ENCODE measurements around the gene CLSTN2. TPM values are rescaled to one million over a fixed set of nuclear protein-coding genes. Genes with fewer than 3 reads are reported as not detected.

CLSTN2 gene
- total RNA-seq, 4 donors from 2014 or later: 3.7 to 9.5 (median 7.4) TPM

DNA sequence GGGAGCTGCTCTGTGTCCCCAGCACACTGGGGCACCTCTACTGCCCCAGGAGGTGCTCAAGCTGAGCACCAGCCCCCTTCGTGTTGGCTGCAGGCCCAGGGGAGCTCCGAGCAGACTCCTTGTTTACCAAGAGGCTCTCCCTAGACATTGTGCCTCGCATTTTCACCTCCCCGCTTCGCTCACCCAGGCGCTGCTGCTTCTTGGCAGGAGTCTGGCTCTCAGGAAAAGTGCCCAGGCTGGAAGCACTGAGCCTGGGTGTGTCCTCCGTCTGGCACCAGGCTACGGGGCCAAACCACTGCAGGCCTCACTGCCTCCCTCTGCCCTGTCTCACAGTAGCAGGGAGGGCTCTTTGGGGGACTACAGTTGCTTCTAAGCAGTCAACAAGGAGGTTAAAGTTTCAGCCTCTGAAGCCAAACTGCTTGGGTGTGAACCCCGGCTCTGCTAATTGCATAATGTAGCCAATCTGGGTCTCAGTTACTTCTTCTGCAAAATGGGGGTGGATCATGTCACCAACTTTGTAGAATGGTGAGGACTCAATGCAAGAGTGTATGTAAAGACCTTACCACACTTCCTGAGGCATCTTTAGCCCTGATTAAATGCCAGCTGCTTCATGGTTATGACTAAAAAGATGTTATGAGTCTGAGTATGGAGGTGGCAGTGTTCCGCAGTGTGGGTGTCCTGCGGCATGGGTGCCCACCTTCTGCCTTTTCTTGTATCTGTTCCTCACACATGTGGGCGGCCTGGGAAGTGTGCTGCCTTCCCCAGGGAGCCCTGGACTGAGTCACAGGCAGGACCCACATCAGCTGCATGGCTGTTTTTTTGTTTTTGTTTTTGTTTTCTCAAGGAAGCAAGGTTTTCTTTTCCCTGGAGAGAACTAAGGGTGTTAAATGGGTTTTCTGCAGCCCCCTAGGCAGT, 88.9 kb downstream of the CLSTN2 start:
- TF ChIP-seq POLR2A (IDR thresholded peaks at IDR 0.05; ENCODE audit: low read depth) (no peak), EP300 (IDR thresholded peaks at IDR 0.05) (no peak), POLR2AphosphoS5 (IDR thresholded peaks at IDR 0.05) (no peak)
- TF ChIP-seq, protein P1, sequence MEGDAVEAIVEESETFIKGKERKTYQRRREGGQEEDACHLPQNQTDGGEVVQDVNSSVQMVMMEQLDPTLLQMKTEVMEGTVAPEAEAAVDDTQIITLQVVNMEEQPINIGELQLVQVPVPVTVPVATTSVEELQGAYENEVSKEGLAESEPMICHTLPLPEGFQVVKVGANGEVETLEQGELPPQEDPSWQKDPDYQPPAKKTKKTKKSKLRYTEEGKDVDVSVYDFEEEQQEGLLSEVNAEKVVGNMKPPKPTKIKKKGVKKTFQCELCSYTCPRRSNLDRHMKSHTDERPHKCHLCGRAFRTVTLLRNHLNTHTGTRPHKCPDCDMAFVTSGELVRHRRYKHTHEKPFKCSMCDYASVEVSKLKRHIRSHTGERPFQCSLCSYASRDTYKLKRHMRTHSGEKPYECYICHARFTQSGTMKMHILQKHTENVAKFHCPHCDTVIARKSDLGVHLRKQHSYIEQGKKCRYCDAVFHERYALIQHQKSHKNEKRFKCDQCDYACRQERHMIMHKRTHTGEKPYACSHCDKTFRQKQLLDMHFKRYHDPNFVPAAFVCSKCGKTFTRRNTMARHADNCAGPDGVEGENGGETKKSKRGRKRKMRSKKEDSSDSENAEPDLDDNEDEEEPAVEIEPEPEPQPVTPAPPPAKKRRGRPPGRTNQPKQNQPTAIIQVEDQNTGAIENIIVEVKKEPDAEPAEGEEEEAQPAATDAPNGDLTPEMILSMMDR (IDR thresholded peaks at IDR 0.05): no peak
- H3K27me3 ChIP-seq: no peaks in the 10 kb centered on the region
- DNase-seq (ENCODE audit: extremely low spot score): peak; percentile 81
- peak overlapping the region in 2 of 4 donors; percentile 20 to 50 for H3K27ac ChIP-seq (replicated peaks in 1 of 4)
- H3K9me3 ChIP-seq: no peaks in the 10 kb centered on the region
- WGBS: 59% methylated on average over 5 of the region's 12 CpGs
- peaks cover 6 to 27% (median 26%) of the 10 kb centered on the region in 4 donors for H3K4me1 ChIP-seq
- no peaks in the 10 kb centered on the region for H3K36me3 ChIP-seq
- intact Hi-C loops (cut with DNase I): no loop called here
- H3K4me3 ChIP-seq: no peak overlapping the region

DNA sequence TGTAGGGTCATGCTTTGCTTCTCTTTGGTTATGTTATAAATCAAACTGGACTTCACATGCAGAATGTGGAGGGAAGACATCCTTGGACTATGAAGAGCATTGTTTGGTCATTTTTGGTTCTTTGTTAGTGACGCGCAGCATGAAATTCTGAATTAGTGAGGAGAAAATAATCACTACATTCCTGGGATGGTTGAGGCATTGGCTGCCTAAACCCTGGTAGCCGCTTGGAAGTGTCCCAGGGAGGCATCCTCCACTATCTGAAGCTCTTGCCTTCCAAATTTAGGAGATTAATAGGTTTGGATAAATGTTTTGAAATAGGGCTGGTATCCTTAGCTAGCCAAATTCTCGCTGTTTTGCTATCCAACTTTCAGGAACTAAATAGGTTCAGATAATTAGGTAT, 96.2 kb downstream of the CLSTN2 start:
- Histone ChIP-seq H3K27me3 (no peaks in the 10 kb centered on the region), H3K27ac (replicated peaks in 1 of 4) (no peak overlapping the region), H3K36me3 (no peaks in the 10 kb centered on the region), H3K4me3 (no peak overlapping the region), H3K4me1 (no peaks in the 10 kb centered on the region), H3K9me3 (no peaks in the 10 kb centered on the region)
- 84% methylated on average over 4 of the region's 4 CpGs for WGBS
- TF ChIP-seq EP300 (IDR thresholded peaks at IDR 0.05): no peak
- TF ChIP-seq, protein P1 (IDR thresholded peaks at IDR 0.05): no peak
- DNase-seq (ENCODE audit: extremely low spot score): no peak
- intact Hi-C loops (cut with DNase I): no loop called here

DNA sequence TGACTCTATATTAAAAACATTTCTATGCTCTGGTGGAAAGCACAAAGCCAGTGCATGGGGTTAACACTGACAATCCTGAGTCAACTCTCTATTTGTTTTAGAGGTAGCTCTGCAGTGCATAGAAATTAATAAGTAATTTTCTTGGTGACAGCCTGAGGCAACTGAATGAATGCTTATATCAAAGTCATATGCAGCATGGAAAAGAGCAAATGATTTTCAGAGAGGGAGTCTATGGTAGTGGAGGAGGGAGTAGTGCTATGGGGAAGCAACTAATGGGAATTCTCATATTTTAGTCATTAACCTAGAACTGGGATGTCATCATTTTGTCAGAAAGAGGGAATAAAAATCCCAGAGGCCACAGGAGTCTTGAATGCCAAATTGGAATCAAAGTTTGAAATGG, 99.1 kb downstream of the CLSTN2 start:
- H3K4me1 ChIP-seq: no peaks in the 10 kb centered on the region
- H3K27ac ChIP-seq (replicated peaks in 1 of 4): no peak overlapping the region
- intact Hi-C loops (cut with DNase I): no loop called here
- no peak overlapping the region for H3K4me3 ChIP-seq
- no peaks in the 10 kb centered on the region for H3K27me3 ChIP-seq
- H3K9me3 ChIP-seq: no peaks in the 10 kb centered on the region
- no peak for DNase-seq (ENCODE audit: extremely low spot score)
- no peaks in the 10 kb centered on the region for H3K36me3 ChIP-seq
- TF ChIP-seq, protein P1 (IDR thresholded peaks at IDR 0.05): no peak
- TF ChIP-seq POLR2AphosphoS5 (IDR thresholded peaks at IDR 0.05): no peak
- TF ChIP-seq EP300 (IDR thresholded peaks at IDR 0.05): no peak
- no peak for TF ChIP-seq POLR2A (IDR thresholded peaks at IDR 0.05; ENCODE audit: low read depth)

DNA sequence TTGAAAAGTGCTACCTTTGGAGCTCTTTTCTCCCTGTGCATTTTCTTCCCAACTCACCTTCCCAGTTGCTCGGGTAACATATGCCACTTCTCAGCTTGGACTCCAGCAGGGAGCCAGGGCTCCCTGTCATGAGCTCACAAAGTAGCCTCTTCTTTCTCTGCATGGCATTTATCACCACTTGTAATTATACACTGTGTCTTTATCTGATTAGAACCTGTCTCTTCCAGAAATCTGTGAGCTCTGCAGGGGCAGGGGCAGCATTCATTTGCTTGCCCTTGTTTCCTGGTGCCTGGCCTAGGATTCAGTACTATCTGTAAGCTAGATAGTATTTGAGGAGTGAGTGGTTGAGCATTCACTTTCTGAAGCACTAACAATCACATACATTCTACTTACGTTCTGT, 100.9 kb downstream of the CLSTN2 start:
- no peak overlapping the region for H3K27ac ChIP-seq (replicated peaks in 1 of 4)
- intact Hi-C loops (cut with DNase I): no loop called here
- WGBS: 59% methylated on average over 2 of the region's 2 CpGs
- no peaks in the 10 kb centered on the region for H3K4me1 ChIP-seq
- TF ChIP-seq POLR2A (IDR thresholded peaks at IDR 0.05; ENCODE audit: low read depth) (no peak), POLR2AphosphoS5 (IDR thresholded peaks at IDR 0.05) (no peak), EP300 (IDR thresholded peaks at IDR 0.05) (no peak)
- TF ChIP-seq, protein P1 (IDR thresholded peaks at IDR 0.05): no peak
- no peaks in the 10 kb centered on the region for H3K9me3 ChIP-seq
- no peaks in the 10 kb centered on the region for H3K27me3 ChIP-seq
- DNase-seq (ENCODE audit: extremely low spot score): no peak
- H3K4me3 ChIP-seq: no peak overlapping the region
- H3K36me3 ChIP-seq: no peaks in the 10 kb centered on the region

Data from esophagus muscularis mucosa (tissue), 4 donors.